Upper lobe of right lung (tissue), 1 donor: ENCODE data around the gene CIAO1. TPM values are rescaled to one million over a fixed set of nuclear protein-coding genes. Genes with fewer than 3 reads are reported as not detected.

Source experiments
- ATAC-seq: fragments of 200-7000 bp; cut with Tn5 transposase; one replicate; pipeline ENCODE4 v1.9.1; 2020; ENCODE audit warnings: mild to moderate bottlenecking, moderate library complexity
- DNase-seq: peaks from one replicate; pipeline ENCODE4 v3.0.0-alpha.2; 2020
- H3K27ac ChIP-seq: fragments of 200-600 bp; one replicate; pipeline ENCODE4 v1.8.0; 2022
- H3K27me3 ChIP-seq: fragments of 200-600 bp; one replicate; pipeline ENCODE4 v1.8.0; 2022; ENCODE audit warnings: mild to moderate bottlenecking
- H3K36me3 ChIP-seq: fragments of 200-600 bp; one replicate; pipeline ENCODE4 v1.8.0; 2022
- H3K4me1 ChIP-seq: fragments of 200-600 bp; one replicate; pipeline ENCODE4 v1.8.0; 2022
- H3K4me3 ChIP-seq: fragments of 200-600 bp; one replicate; pipeline ENCODE4 v1.8.0; 2022; ENCODE audit warnings: mild to moderate bottlenecking
- H3K9me3 ChIP-seq: fragments of 200-600 bp; one replicate; pipeline ENCODE4 v1.8.0; 2022
- intact Hi-C: fragments of 100-400 bp; cut with DNase I; formaldehyde crosslinking; loops from one replicate; pipeline ENCODE4 v1.11.0; 2022
- total RNA-seq: library from RNA; stranded (reverse); fragmentation: NEBNext Ultra II Directional; extraction: Animal tissue kit (Norgen Biotek cat#: 25700); gene quantifications from one replicate; pipeline ENCODE4 v1.2.1, GENCODE V29; 2021
- TF ChIP-seq, protein P1 (sequence below): fragments of 200-600 bp; IDR thresholded peaks from one replicate; pipeline ENCODE4 v1.8.0; 2022; ENCODE audit warnings: antibody characterized with exemption
- donor health status: DM: no; HTN: yes; CAD: no; lungs with severe emphysema.

CIAO1 gene
- total RNA-seq, 1 donor from 2014 or later: 61.7 TPM

DNA sequence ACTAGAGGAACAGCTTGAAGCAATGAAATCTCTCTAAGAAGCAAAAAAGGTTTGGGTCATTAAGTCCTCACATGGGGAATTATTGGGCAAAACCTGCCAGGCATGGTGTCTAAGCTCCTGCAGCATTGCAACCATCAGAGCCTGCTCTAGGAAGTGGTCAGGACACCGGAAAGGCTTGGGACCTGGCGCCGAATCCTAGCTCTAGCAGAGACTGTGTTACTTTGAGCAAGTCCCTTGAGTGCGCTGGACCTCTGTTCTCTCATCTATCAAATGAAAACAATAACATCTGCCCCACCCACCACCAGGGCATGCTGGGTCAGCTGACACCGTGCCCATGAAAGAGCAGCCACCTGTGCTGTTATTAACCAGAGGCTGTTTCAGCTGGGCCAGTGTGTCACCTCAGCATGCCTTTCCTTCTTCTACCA lies 6.5 kb upstream of the CIAO1 start:
- H3K4me1 ChIP-seq: peaks cover 73% of the 10 kb centered on the region
- TF ChIP-seq, protein P1, sequence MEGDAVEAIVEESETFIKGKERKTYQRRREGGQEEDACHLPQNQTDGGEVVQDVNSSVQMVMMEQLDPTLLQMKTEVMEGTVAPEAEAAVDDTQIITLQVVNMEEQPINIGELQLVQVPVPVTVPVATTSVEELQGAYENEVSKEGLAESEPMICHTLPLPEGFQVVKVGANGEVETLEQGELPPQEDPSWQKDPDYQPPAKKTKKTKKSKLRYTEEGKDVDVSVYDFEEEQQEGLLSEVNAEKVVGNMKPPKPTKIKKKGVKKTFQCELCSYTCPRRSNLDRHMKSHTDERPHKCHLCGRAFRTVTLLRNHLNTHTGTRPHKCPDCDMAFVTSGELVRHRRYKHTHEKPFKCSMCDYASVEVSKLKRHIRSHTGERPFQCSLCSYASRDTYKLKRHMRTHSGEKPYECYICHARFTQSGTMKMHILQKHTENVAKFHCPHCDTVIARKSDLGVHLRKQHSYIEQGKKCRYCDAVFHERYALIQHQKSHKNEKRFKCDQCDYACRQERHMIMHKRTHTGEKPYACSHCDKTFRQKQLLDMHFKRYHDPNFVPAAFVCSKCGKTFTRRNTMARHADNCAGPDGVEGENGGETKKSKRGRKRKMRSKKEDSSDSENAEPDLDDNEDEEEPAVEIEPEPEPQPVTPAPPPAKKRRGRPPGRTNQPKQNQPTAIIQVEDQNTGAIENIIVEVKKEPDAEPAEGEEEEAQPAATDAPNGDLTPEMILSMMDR: no peak
- H3K27me3 ChIP-seq: no peaks in the 10 kb centered on the region
- no peak overlapping the region for H3K4me3 ChIP-seq
- peak overlapping the region; percentile 80 for H3K27ac ChIP-seq
- no peaks in the 10 kb centered on the region for H3K9me3 ChIP-seq
- intact Hi-C loops: no loop called here
- DNase-seq: no peak
- H3K36me3 ChIP-seq: peaks cover 66% of the 10 kb centered on the region
- peak; percentile 22 for ATAC-seq

DNA sequence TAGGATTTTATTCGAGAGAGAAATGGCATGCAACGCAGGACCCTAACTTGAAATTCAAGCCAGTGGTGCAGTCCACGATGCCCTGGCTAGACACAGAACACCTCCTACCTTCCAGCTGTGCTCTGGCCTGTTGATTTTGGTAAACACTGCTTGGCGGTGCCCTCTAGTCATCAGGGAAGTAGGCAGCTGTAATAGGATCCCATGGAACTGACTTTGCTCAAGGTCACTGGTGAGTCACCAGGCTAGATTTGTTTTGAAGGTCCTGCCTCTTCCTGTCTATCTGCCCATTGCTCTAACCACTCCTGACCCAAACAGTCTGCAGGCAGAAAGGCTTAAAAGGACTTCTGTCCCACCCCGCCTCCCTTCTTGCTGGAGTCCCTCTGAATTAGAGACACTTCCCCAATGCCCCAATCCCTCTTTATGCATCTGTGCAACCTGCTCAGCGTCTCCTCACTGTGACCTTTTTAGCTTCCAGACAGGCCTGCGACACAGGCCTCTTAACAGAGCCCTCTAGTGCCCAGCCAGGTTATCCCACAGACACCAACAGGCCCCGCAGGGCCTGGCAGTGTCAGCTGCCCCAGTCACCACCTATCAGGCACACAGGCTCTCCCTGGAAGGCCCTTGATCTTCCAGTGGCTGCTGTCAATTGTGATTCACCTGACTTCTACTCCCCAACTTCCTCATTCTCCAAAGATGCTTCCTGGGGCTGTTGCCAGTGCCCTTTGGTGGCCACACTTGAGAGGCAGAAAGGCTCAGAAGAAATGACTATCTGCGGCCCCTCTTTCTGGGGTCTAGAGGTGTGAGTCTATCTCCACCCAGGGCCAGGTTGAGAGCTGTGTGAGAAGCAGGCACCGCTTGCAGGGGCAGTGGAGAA lies 5.4 kb upstream of the CIAO1 start:
- DNase-seq (peak; percentile 75), ATAC-seq (peak; percentile 79)
- peaks cover 55% of the 10 kb centered on the region for H3K36me3 ChIP-seq
- H3K4me3 ChIP-seq: no peak overlapping the region
- TF ChIP-seq, protein P1: peak; percentile 35
- no peaks in the 10 kb centered on the region for H3K27me3 ChIP-seq
- intact Hi-C loops: no loop called here
- peak overlapping the region; percentile 80 for H3K27ac ChIP-seq
- no peaks in the 10 kb centered on the region for H3K9me3 ChIP-seq
- H3K4me1 ChIP-seq: peaks cover 67% of the 10 kb centered on the region

DNA sequence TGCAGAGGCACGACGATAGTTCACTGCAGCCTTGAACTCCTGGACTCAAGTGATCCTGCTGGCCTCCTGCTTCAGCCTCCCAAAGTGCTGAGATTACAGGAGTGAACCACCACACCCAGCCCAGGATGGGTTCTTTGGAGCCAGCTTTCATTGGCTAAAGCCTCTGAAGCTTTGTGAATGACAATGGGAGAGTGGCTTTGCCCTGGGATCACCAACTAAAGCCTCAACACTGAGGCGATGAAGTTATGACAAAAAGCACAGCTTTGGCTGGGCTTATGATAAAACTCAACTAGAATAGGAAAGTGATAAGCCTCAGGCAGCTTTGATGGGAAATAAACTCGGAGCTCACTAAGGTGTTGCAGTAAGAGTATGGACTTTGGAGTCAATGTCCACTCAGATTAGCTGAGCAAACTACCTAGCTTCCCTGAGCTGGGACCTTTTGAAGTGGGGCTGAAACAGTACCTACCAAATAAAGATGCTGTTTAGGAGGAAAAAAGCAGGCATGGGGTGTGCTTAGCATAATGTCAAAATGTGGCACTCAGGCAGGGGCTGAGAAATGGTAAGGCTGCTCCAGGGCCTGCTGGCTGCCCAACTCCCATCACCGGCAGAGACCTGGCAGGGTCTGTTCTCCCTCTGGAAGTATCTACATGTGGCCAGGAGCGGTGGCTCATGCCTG lies 4.6 kb upstream of the CIAO1 start:
- Histone ChIP-seq H3K4me3 (no peak overlapping the region), H3K27me3 (no peaks in the 10 kb centered on the region), H3K36me3 (peaks cover 46% of the 10 kb centered on the region), H3K9me3 (no peaks in the 10 kb centered on the region), H3K27ac (peak overlapping the region; percentile 80), H3K4me1 (peaks cover 61% of the 10 kb centered on the region)
- no peak for DNase-seq
- no peak for ATAC-seq
- intact Hi-C loops: no loop called here
- TF ChIP-seq, protein P1: no peak

DNA sequence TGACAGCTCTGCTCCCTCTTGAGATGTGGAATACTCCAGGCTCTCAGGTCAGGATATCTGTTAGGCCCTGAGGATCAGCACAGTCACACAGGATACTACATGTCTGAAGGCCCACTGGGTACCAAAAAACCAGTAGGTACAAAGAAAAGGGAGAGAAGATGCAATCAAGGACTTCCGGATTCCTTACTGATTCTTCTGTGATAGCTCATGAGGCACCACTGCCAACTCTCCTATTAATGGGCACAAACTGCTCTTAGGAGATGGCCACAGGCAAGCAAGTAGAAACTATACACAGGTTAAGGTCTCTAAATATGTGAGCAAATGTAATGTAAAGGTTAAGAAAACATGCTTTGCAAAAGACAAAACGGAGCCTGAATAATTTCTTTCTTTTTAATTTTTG lies 3.7 kb upstream of the CIAO1 start:
- intact Hi-C loops: no loop called here
- no peak for ATAC-seq

DNA sequence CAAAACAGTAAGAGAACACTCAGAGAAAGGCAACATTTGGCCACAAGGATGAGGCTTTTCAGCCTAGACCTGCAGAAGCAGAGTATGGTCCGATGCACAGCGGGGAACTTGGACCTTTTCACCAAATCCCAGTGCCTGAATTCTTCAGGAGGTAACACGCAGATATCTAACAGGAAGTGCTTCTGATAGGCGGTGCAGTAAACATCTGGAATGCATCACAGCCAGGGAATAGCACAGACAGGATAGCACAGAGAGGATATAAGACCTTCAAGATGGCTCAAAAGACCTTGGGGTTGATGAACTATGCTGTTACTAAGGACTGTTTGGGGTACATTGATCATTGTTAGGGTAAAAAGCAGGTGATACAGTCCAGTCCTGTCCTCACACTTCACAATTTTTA lies 1.9 kb upstream of the CIAO1 start:
- DNase-seq: no peak
- peaks cover 52% of the 10 kb centered on the region for H3K36me3 ChIP-seq
- no peaks in the 10 kb centered on the region for H3K9me3 ChIP-seq
- ATAC-seq: no peak
- H3K27ac ChIP-seq: no peak overlapping the region
- H3K27me3 ChIP-seq: no peaks in the 10 kb centered on the region
- TF ChIP-seq, protein P1: no peak
- H3K4me1 ChIP-seq: peaks cover 52% of the 10 kb centered on the region
- intact Hi-C loops: no loop called here
- peak overlapping the region; percentile 93 for H3K4me3 ChIP-seq

More for the DNA sequence above, 3.7 kb upstream of the CIAO1 start:
- no peak overlapping the region for H3K4me3 ChIP-seq
- H3K9me3 ChIP-seq: no peaks in the 10 kb centered on the region
- H3K27ac ChIP-seq: peak overlapping the region; percentile 40
- DNase-seq: no peak
- TF ChIP-seq, protein P1: no peak
- peaks cover 64% of the 10 kb centered on the region for H3K4me1 ChIP-seq
- H3K27me3 ChIP-seq: no peaks in the 10 kb centered on the region
- H3K36me3 ChIP-seq: peaks cover 44% of the 10 kb centered on the region
